ENCODE results near the gene FTSJ3. TPM values are rescaled to one million over a fixed set of nuclear protein-coding genes. Genes with fewer than 3 reads are reported as not detected.
A peak's percentile ranks its signal among the peaks of the same experiment; 100 is the strongest.

Gene FTSJ3
- total and polyA plus RNA-seq, 2 donors from 2014 or later, result 23.7 to 38.7 TPM

GRCh38 chr17:63855185-63855584 is 27.7 kb upstream of the FTSJ3 start:
- no peaks in the 10 kb centered on the region for H3K4me1 ChIP-seq (ENCODE audit: control insufficient read depth in 2 of 3, insufficient read depth in 2 of 3, low read depth in 1 of 3, low read length in 3 of 3)
- H3K9me3 ChIP-seq (ENCODE audit: control insufficient read depth in 2 of 3, insufficient read depth in 1 of 3, low read length in 3 of 3), result no peaks in the 10 kb centered on the region
- TF ChIP-seq, protein P1, sequence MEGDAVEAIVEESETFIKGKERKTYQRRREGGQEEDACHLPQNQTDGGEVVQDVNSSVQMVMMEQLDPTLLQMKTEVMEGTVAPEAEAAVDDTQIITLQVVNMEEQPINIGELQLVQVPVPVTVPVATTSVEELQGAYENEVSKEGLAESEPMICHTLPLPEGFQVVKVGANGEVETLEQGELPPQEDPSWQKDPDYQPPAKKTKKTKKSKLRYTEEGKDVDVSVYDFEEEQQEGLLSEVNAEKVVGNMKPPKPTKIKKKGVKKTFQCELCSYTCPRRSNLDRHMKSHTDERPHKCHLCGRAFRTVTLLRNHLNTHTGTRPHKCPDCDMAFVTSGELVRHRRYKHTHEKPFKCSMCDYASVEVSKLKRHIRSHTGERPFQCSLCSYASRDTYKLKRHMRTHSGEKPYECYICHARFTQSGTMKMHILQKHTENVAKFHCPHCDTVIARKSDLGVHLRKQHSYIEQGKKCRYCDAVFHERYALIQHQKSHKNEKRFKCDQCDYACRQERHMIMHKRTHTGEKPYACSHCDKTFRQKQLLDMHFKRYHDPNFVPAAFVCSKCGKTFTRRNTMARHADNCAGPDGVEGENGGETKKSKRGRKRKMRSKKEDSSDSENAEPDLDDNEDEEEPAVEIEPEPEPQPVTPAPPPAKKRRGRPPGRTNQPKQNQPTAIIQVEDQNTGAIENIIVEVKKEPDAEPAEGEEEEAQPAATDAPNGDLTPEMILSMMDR (IDR thresholded peaks at IDR 0.05; ENCODE audit: borderline replicate concordance, extremely low read depth, insufficient read depth), result no peak
- no peak overlapping the region for H3K4me3 ChIP-seq (ENCODE audit: low read length in 3 of 3)
- peak in 1 of 5 donors; percentile 45 for DNase-seq
- no peaks in the 10 kb centered on the region for H3K27me3 ChIP-seq (ENCODE audit: control insufficient read depth, insufficient read depth, low read length)
- no peak for FAIRE-seq
- H3K9ac ChIP-seq (ENCODE audit: low read length in 3 of 3), result no peak overlapping the region
- H3K36me3 ChIP-seq (ENCODE audit: control insufficient read depth in 2 of 3, insufficient read depth in 3 of 3, low read length in 3 of 3), result no peaks in the 10 kb centered on the region
- H3K27ac ChIP-seq (ENCODE audit: low read depth in 2 of 2, low read length in 2 of 2), result no peak overlapping the region
- intact Hi-C loops (cut with DNase I), result no loop called here

- DNase-seq (peak in 1 of 5 donors; percentile 8), FAIRE-seq (no peak)
- no peaks in the 10 kb centered on the region for H3K9me3 ChIP-seq (ENCODE audit: control insufficient read depth in 2 of 3, insufficient read depth in 1 of 3, low read length in 3 of 3)
- intact Hi-C loops (cut with DNase I), result no loop called here
- no peak overlapping the region for H3K27ac ChIP-seq (ENCODE audit: low read depth in 2 of 2, low read length in 2 of 2)
- H3K4me3 ChIP-seq (ENCODE audit: low read length in 3 of 3), result no peak overlapping the region
- no peaks in the 10 kb centered on the region for H3K36me3 ChIP-seq (ENCODE audit: control insufficient read depth in 2 of 3, insufficient read depth in 3 of 3, low read length in 3 of 3)
- H3K9ac ChIP-seq (ENCODE audit: low read length in 3 of 3), result no peak overlapping the region
- H3K27me3 ChIP-seq (ENCODE audit: control insufficient read depth, insufficient read depth, low read length), result no peaks in the 10 kb centered on the region
- H3K4me1 ChIP-seq (ENCODE audit: control insufficient read depth in 2 of 3, insufficient read depth in 2 of 3, low read depth in 1 of 3, low read length in 3 of 3), result no peaks in the 10 kb centered on the region
- TF ChIP-seq, protein P1 (IDR thresholded peaks at IDR 0.05; ENCODE audit: borderline replicate concordance, extremely low read depth, insufficient read depth), result no peak
These were observed 27.2 kb upstream of the FTSJ3 start for GRCh38 chr17:63854709-63855108.

DNA sequence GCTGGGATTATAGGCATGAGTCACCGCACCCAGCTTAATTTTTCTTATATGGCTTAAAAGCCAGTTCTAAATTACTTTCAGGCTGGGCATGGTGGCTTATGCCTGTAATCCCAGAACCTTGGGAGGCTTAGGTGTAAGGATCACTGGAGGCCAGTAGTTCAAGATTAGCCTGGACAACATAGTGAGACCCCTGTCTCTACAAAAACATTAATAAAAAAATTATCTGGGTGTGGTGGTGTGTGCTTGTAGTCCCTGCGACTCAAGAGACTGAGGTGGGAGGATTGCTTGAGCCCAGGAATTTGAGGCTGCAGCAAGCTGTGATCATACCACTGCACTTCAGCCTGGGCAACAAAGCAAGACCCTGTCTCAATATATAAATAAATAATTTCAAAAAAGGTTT is 25.8 kb upstream of the FTSJ3 start:
- DNase-seq (no peak), FAIRE-seq (no peak)
- Histone ChIP-seq H3K9ac (ENCODE audit: low read length in 3 of 3) (no peak overlapping the region), H3K9me3 (ENCODE audit: control insufficient read depth in 2 of 3, insufficient read depth in 1 of 3, low read length in 3 of 3) (no peaks in the 10 kb centered on the region), H3K4me1 (ENCODE audit: control insufficient read depth in 2 of 3, insufficient read depth in 2 of 3, low read depth in 1 of 3, low read length in 3 of 3) (peaks cover 0 to 3% (median 0%) of the 10 kb centered on the region in 3 donors), H3K36me3 (ENCODE audit: control insufficient read depth in 2 of 3, insufficient read depth in 3 of 3, low read length in 3 of 3) (no peaks in the 10 kb centered on the region), H3K27ac (ENCODE audit: low read depth in 2 of 2, low read length in 2 of 2) (no peak overlapping the region), H3K27me3 (ENCODE audit: control insufficient read depth, insufficient read depth, low read length) (no peaks in the 10 kb centered on the region), H3K4me3 (ENCODE audit: low read length in 3 of 3) (no peak overlapping the region)
- intact Hi-C loops (cut with DNase I), result no loop called here
- TF ChIP-seq, protein P1 (IDR thresholded peaks at IDR 0.05; ENCODE audit: borderline replicate concordance, extremely low read depth, insufficient read depth), result no peak

DNA sequence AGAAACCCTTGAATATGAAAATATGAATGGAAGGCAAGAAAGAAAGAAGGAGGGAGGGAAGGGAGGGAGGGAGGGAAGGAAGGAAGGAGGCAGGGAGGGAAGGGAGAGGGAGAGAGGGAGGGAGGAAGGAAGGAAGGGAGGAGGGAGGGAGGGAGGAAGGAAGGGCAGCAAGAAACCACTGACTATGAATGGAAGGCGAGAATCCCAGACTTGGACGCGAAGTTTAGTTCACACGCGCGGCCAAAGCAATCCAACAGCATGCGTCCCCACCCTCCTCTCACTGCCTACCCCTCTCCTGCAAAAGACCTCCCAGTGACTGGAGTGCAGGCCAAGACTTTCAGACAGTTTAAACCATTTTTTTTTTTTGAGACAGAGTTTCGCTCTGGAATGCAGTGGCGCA is 22.9 kb upstream of the FTSJ3 start:
- intact Hi-C loops (cut with DNase I), result no loop called here
- Histone ChIP-seq H3K9ac (ENCODE audit: low read length in 3 of 3) (no peak overlapping the region), H3K4me1 (ENCODE audit: control insufficient read depth in 2 of 3, insufficient read depth in 2 of 3, low read depth in 1 of 3, low read length in 3 of 3) (peaks cover 0 to 3% (median 0%) of the 10 kb centered on the region in 3 donors), H3K27me3 (ENCODE audit: control insufficient read depth, insufficient read depth, low read length) (no peaks in the 10 kb centered on the region), H3K9me3 (ENCODE audit: control insufficient read depth in 2 of 3, insufficient read depth in 1 of 3, low read length in 3 of 3) (no peaks in the 10 kb centered on the region), H3K4me3 (ENCODE audit: low read length in 3 of 3) (no peak overlapping the region), H3K36me3 (ENCODE audit: control insufficient read depth in 2 of 3, insufficient read depth in 3 of 3, low read length in 3 of 3) (no peaks in the 10 kb centered on the region), H3K27ac (ENCODE audit: low read depth in 2 of 2, low read length in 2 of 2) (no peak overlapping the region)
- FAIRE-seq (no peak), DNase-seq (no peak)
- TF ChIP-seq, protein P1 (IDR thresholded peaks at IDR 0.05; ENCODE audit: borderline replicate concordance, extremely low read depth, insufficient read depth), result no peak
